LHCN-M2 (cell line): Measurements from ENCODE around the gene AGTPBP1. TPM values are rescaled to one million over a fixed set of nuclear protein-coding genes. Genes with fewer than 3 reads are reported as not detected.

ENCODE experiments used
- DNase-seq: peaks from one replicate; pipeline ENCODE4 v3.0.0-alpha.2; 2012; ENCODE audit warnings: low read depth
- total RNA-seq: library from RNA; depleted of rRNA; stranded (reverse); fragments of >200 nt; gene quantifications from 2 replicates; pipeline ENCODE4 v1.2.3, GENCODE V29; 2014; rRNA removed

The AGTPBP1 gene
- total RNA-seq, 1 experiment from 2014 or later: 4.8 TPM

- DNase-seq: no peak
These were observed 236.1 kb downstream of the AGTPBP1 start for GRCh38 chr9:85505612-85506011.

DNA sequence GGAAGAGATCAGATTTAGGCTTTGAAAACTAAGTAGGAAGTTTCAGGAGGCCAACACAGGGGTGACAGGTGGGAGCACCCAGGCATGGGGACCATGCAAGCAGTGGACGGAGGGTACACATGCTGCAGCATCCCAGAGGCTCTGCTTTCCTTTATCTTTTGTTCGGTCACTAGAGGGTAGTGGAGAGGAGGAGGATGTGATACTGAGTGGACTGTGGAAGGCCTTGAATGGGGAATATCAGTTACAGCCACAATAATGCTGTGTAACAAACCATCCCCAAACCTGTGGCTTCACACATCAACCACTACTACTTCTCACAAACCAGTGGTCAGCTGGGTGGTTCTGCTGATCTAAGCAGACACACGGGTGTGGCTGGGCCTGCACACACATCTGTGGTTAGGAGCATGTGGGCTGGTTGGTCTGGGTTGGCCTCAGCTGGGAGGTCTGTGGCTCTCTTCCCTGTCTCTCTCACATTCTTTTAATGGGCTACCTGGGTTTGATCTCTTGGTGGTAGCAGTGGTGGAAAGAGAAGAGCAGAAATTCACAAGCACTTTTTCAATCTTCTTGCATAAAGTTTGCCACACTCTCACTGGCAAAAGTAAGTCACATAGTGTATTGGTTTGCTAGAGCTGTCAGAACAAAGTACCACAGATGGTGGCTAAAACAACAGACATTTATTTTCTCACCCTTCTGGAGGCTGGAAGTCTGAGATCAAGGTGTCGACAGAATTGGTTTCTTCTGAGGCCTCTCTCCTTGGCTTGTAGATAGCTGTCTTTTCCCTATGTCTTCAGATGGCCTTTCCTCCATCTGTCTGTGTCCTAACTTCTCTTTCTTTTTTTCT, 238.7 kb downstream of the AGTPBP1 start:
- peak; percentile 5 for DNase-seq

- no peak for DNase-seq
These were observed 239.9 kb downstream of the AGTPBP1 start for GRCh38 chr9:85501882-85502281.

DNA sequence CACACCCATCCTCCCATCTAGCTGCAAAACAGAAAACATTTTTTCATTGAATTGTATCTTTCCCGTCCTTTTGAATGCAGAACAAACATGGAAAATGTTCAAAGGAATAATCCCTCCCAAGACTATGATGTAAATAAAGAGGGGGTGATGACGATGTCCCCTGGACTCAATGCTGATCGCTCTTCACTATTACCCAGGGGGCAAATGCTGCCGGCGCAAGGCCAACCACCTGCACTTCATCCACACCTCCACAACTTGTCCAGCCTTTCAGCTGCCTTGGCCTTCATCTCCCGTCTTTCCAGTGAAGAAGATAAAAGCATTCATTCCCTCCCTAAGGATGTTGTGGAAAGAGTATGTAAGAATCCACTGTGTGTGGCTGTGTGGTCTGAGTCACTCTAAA, 240.3 kb downstream of the AGTPBP1 start:
- no peak for DNase-seq

Other genes with a start within 250 kb of the AGTPBP1 start
- gene NAA35, start 199.2 kb upstream of the AGTPBP1 start, total RNA-seq: 18.4 and 19.1 TPM in 2 replicates